ENCODE measurements around the gene HOXC11.

HOXC11 gene

DNA sequence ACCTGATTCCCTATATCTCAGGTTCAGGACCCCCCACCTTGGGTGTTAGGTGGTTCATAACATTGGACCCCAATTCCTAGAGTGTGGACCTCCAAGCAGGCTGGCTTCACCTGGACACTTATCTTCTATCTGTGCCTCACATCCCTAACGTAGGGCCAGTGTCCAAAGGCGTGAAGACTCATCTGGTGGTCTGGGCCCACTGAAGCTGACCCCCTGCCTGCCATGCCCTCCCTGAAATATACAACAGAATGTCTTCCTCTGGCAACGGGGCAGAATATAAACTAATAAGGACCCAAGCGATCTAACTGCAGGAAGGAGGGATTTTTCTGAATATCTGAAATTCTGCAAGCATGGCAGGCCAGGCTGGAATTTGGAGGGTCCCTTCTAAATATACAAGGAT is 28.7 kb upstream of the HOXC11 start:
- DNase-seq: no peak

DNA sequence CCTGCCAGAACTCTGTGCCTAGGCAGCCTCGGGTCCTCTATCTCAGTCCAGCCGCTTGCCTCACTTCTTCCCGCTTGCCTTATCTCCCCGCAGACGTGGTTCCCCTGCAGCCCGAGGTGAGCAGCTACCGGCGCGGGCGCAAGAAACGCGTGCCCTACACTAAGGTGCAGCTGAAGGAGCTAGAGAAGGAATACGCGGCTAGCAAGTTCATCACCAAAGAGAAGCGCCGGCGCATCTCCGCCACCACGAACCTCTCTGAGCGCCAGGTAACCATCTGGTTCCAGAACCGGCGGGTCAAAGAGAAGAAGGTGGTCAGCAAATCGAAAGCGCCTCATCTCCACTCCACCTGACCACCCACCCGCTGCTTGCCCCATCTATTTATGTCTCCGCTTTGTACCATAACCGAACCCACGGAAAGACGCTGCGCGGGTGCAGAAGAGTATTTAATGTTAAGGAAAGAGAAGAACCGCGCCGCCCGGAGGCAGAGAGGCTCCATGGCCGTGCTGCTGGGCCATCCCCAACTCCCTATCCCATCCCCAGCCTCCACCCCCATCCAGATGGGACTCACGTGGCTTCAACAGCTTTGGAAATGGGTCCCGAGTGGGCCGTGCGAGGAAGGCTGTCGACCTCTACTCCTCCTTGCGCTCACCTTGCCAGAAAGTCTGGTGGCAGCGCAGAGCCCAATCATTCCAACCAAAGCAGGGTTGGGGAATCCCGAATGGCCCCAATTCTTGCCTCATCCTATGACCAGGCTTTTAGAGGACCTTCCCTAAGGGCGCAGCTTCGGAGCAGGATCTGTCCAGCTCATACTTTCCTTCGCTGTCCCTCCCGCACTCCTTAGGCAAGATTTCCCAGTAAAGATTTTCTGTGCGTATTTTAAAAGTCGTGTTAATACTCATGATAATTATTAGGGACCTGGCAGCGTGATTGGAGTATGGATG is 27.7 kb upstream of the HOXC11 start:
- DNase-seq: no peak

DNA sequence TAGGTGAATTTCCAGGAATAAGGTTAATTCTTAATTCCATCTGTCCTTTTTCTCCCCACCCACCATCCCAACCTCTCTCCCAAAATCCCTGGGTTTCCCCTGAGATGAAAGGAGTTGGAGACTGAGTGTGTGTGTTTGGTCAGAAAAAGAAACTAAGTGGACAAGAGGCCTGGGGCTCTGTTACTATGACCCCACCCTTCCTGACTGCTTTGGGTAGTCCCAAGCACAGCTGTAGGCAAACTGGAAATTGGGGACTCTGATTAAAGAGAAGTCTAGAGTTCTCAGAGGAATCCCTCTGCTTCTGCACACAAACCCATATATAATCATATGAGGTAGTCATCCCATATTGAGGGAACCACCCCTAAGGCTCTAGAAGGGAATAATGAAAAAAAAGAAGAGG is 25.2 kb upstream of the HOXC11 start:
- DNase-seq: no peak

DNA sequence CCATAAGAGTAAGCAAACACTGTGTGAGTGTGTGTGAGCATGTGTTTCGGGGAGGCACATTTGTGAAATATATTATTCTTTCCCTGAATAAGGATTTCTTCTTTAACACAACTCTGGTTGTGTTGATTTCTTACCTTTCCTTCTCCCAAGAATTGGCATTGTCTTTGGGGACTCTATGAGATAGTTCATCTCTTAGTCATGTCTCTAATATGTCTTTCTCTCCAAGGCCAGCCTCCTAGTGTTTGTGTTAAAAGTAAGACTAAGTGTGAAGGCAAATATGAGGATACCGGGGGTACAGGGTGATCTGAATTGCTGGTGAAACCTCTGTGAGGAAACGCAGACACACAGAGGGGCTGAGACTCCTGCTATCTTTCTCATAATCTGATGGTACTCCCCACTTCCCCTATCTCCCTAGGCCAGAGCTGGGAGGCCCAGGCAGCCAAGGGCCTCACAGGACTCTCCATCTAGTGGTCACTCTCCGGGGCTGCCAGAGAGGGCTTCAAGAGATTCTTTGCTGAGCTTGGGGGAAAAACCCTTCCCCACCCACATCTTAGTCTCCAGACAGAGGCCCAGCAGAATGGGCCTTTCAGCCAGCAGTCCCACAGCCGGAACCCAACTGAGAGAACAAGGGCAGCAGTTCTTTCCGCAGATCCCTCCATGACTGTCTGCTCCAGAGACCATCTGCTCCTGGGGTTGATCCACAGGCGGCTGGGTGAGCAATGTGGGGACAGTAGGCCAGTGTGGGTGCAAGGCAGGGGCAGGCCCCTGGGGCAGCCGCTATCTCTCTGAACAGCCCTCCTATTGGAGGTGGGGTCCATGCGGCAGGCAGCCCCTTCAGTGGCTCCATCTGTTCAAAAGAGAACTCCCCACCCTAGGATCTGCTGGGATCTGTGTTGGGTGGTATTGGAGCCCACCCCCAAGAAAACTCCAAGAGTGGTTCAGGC is 24.0 kb upstream of the HOXC11 start:
- DNase-seq: no peak

DNA sequence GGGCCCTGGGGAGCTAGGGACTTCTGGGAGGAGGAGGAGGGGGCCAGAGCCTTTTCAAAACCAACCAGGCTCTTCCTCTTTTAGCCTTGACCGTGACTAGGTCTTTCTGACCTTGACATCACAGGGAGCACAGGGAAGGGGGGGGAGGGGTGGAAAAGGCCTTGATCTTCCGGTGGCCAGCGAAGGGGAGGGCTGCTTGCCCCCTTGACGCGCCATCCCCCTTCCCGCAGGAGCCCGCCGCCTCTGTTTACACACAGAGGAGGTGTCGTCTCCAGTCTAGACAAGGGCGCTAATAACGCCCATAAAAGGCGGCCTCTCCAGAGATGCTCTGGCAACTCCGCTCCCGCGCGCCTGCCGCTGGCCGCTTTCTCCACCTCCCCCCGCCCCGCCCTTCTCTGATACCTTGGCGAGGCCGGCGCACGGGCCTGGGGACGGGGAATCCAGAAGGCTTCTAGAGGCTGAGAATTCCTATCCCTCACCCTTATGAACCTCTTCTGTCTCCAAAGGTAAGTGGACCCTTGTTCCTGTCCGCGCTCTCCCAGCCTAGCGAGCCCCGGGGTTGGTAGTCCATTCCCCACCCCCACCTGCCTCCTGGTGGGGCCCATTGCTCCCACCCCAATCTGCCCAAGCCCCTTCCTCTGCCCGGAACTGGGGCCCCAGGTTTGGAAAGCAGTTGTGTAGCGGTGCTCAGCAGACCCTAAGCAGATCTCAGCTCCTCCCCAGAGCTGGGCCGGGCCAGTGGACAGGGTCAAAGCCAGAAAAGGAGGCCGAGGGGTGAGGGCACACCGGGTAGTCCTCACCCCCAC is 23.1 kb upstream of the HOXC11 start:
- DNase-seq: no peak

DNA sequence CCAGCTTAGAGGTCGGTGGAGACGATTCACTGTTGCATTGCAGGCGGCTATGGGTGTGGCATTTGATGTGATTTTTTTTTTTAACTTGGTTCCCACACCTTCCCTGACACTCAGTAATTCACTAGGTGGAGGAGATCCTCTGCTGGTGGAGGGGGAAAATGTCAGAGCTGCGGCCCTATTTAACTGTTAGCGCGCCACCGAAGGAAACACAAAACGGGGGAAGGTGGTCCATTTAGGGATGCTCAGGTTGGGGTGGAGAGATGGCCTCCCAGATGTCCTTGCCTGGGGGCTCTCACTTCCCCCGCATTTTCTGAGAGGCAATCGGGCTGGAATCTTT is 22.5 kb upstream of the HOXC11 start:
- no peak for DNase-seq

DNA sequence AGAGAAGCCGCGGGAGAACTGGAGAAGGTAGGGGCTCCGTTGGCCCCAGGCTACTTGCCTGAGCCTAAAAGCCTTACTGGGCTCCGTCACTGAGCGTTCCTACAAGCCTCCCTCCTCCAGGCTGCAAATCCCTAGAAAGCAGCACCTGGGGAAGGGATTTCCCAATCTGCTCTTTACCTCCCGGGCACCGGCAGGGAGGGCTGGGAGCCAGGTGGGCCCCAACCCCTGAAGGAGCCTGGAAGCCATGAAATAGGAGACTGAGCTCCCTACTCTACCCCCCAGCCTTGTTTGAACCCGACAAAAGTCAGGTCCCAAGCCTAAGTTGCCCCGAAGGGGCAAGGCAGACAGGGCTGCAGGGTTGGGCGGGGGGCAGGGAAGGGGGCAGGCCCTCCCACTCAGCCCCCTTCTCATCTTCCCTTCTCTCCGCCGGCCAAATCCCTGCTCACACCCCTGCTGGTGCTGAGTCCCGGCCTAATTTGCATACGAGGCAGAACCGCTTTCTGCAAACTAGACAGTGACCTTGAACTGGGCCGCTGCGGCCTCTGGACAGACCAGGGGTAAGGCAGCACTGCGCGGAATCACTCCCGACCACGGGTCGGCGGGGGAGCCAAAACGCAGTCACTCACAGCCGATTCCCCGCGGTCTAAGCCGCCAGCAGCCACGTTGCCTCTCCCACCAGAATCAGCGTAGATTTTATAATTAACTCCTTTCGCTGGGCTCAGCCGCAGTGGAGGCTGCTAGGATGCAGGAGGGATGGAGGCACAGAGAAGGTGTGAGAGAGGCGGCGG is 21.9 kb upstream of the HOXC11 start:
- DNase-seq: no peak

DNA sequence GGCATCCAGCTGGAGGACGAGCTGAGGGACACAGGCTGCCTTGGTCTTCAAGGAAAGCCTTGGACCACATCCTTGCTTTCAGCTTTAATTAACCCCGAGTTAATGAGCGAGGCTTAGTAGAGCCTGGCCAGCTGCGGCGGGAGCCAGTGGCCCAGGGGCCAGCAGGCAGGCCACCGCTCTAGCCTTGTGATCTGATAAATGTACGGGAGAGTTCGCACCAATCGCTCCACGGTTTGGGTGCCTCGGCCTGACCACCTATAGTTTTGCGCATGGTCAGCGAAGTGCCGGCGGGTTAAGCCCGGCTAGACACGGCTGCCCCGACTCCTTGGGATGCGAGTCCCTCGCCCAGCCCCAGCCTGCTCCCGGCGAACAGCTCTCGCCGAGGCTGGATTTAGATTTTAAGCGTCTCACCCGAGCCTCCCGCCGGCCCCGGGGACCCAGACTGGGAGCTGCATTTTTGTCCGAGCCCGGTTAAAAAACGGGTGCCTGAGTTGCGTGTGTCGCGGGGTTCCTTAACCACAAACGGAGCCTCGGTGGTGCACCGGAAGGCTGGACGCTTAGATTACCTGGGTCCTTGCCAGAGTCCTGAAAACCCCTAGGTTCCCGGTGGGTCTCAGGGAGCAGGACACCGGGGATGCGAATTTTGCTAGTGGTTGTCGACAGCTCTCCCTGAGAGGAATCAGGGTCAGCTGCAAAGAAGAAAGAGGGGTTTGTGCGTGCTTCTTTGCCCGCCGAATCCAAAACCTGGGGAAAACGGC is 21.2 kb upstream of the HOXC11 start:
- DNase-seq: no peak

DNA sequence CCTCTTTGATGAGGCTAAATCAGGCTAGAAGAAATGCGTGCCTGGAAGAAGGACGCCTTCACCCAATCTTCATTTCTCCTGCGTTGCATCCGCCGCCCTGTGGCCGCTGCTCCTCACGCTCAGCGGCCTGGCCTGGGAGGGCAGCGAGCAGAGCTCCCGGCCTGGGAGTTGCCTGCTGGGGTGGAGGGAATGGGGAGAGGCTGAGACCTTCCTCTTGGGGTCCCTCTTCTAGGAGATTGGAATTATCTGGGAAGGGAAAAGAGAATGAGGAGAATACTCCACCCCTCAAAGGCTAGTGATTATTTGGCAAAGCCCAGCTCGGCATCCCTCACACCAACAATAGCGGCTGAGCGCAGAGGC is 20.6 kb upstream of the HOXC11 start:
- DNase-seq: no peak

DNA sequence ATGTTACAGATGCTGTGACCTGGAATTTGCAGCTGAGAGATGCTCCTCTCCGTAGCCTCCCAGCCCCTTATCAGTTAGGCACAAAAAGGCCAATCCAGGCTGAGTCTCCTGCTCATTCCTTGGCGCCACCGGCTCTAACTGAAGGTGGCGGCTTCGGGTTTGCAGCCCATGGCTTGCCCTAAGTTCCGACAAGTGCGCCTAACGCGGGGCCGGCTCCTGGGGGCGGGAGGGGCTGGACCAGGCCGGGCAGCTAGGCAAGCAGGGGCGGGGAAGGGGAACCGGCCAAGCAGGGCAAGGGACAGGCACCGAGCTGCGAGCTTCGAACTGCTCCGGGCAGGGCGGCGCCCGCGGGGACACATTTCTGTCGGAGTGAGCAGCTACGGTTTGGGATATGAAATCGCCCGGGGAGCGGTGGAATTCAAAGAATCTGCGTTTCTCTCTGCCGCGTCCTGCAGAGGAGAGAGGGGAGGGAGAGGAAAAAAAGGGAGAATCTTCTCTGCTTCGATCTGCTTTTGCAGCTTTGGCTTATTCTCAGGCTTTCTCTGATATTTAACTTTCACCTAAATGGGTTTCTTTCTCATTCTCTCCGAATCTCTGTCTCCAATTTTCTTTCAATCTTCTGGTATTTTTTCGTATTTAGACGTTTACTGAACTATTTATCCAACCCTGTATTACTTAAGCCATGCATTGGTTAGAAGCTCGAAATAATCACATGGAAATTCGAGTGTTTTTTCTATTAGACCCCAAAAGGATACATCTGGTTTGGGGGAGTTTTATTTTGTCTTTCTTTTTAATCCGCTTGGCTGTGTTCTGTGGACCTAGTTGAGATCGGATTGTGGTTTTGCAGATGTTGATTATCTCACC is 19.8 kb upstream of the HOXC11 start:
- DNase-seq: peak; percentile 42

DNA sequence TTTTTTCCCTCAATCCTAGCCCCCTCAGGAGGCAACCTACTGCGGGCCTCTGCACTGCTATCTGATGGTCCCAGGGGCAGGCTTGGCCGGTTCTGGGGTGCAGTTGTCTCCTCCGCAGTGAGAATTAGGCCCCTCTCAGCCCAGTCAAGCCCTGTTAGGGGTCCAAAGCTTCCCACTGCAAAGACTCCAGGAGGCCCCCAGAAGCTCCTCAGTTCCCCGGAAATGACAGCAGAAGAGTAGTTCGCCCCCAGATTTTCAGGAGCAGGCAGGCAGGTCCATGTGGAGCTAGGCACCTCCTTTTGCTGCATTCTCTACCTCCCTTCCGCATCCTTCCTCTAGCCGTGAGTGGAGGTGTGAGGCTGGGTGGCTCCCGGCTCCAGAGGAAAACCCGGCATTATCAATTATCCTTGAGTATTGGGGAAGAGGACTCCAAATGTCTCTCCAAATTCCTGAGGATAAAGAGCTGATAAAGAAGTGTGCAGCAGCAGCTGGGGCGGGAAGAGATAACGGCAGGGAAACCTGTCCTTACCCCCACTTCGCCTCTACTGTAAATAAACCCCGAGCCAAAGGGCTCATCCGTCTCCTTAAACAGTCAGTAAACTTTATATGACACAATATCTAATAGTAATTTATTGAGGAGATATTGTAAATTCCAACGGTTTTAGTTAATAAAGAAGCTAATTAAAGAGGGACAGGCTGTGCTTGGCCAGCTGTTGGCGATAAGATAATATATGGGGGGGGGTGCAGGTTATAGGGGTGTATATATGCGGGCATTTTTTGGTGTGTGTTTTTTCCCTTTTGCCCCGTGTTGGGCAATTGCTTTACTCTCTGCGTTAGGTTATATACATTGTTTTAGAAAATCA is 18.9 kb upstream of the HOXC11 start:
- DNase-seq: no peak

DNA sequence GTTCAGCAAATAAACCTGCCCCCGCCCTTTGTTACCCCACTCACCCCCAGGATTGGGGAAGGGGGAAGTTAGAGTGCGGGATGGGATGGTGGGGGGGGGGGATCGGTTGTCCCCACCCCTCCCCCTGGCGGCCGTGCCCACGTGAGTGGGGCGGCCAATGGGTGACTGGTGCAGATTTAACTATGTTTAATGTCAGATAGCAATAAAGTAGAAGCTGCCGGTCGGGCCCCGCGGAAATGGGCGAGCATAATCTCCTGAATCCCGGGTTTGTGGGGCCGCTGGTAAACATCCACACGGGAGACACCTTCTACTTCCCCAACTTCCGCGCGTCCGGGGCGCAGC is 18.3 kb upstream of the HOXC11 start, which contains the start of gene HOXC12:
Gene HOXC12, plus strand, starts transcription at position 210 of the 342 bp plus-strand sequence. Its CDS starts 27 bp downstream, at position 237.
- DNase-seq: no peak

DNA sequence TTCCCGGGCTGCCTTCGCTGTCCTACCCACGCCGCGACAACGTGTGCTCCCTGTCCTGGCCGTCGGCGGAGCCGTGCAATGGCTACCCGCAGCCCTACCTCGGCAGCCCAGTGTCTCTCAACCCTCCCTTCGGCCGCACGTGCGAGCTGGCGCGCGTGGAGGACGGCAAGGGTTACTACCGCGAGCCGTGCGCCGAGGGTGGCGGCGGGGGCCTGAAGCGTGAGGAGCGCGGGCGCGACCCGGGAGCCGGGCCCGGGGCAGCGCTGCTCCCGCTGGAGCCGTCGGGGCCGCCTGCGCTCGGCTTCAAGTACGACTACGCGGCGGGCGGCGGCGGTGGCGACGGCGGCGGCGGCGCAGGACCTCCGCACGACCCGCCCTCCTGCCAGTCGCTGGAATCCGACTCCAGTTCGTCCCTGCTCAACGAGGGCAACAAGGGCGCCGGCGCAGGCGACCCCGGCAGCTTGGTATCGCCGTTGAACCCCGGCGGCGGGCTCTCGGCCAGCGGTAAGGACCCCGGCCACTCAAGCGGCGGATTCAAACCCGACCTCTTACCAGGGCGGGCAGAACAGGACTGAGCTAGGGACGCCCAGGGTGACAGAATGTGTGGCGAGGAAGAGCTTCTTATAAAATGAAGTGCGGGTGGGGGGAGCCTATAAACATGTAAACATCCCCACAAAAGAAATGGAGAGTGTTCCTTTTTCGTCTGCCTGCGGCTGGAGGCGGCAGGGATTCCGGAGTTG is 17.7 kb upstream of the HOXC11 start:
- DNase-seq: no peak

DNA sequence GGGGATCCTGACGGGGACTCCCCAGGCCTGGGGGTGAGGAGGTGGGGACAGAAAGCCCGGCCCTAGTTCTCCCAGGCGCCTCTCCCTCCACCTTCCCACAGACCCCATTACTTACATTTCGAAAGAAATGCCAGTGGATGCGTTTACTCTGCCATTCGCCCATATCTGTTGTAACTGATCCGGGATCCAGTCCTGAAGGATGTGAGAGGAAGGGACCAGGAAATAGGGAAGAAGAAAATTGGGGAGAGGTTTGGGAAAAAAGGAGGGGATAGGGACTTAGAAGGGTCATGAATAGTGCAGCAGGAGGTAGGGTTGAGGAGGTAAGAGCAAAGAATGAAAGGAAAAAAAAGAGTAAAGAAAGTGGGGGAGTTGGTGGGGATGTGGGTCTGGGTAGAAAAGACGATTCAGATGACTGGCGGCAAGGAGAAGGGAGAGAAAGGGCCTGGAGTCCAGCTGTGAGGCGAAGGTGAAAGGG is 17.1 kb upstream of the HOXC11 start:
- no peak for DNase-seq

DNA sequence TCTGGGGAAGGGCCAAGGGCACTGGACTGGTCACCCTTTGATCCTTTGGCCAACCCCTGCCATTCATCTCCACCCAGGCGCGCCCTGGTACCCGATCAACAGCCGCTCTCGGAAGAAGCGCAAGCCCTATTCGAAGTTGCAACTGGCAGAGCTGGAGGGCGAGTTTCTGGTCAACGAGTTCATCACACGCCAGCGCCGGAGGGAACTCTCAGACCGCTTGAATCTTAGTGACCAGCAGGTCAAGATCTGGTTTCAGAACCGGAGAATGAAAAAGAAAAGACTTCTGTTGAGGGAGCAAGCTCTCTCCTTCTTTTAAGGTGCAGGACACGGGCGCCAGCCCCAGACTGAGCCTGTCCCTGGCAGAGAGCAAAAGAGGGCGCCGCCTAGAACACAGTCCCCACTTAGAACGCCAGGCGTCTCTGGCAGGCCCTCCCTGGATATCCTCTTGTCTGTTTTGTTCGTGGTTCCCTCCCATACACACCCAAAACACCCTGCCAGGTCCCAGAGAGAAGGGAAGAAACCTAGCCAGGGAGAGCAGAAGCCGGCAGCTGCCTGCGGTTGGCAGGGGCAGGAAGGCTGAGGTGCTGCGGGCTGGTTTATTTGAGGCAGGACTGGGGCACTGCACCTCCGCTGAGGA is 16.6 kb upstream of the HOXC11 start:
- no peak for DNase-seq

DNA sequence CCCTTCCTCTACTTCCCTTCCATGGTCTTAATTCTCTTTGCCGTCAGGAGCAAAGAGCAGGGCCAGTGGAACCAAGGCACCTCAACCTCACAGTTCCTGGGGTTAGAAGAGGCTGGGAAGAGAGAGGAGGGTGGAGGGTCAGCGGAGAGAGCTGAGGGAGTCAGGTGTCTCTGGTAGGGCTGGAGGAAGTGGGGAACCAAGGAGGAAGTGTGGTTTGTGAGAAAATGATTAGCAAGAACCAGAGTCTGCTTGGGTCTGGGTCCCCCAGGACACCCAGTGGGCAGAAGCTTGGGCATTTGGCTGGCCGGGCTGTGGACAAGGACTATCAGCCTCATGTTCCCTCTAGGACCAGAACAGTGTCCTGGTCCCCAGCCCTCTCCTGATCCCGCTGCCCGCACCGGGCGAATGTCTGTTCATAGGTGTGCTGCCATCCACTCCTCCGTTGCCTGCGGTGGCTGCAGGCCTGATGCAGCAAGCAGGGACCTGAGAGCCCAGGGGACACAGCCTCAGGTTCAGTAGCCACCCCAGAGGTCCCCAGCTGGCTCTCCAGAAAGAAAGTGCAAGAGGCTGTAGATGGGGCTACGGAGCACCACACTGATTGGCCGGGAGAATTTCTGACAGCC is 15.9 kb upstream of the HOXC11 start:
- DNase-seq: no peak

DNA sequence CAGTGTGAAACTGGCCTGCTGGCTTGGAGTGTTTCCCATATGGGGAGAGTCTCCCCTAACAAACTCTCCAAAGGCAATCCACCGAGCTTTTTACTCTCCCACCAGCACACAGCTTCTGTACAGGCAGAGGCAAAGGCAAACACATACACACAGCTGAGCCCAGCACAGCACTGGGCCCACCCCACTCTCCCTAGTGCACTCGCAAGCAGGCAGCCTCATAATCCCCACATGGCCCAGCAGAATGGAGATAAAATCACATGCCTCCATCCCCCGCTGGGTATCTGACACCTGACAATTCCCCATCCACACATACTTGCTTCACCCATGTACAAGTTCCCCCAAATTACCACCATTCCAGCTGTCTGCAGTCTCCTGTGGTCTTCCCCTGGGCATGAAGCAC is 14.8 kb upstream of the HOXC11 start:
- DNase-seq: no peak

DNA sequence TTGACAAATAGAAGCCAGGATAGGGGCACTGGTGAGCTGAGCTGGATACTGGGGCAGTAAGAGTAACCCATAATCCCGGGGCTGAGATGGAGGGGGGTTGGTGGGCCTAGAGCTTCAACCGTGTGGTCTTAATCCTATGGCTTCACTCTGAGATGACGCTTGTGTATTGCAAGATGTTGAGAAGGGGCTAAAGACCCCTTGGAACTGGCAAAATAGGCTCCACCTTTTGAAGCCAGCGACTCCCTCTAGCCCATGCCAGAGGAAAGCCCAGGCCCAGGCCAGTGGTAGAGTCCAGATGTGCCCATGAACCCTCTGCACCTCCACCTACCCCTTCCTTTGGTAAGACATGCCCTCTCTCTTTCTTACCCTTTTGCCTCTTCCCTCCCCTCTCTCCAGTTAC is 13.6 kb upstream of the HOXC11 start:
- no peak for DNase-seq

Measured in fibroblast of skin of right quadriceps (primary cell).